AG09319 (cell line): ENCODE data around the gene BATF3.

Experiments
- DNase-seq: peaks from one replicate; pipeline ENCODE4 v3.0.0-alpha.2; 2010; ENCODE audit warnings: low read depth; ENCODE audit errors: extremely low read depth
- CTCF ChIP-seq: IDR thresholded peaks from 2 replicates; pipeline ENCODE4 v1.5.1; 2011; ENCODE audit warnings: low read depth, mild to moderate bottlenecking, inconsistent platforms, low read length, moderate library complexity

Gene BATF3

GRCh38 chr1:212683357-212683722 lies 16.3 kb downstream of the BATF3 start:
- no peak for DNase-seq
- TF ChIP-seq CTCF: no peak

GRCh38 chr1:212680680-212681389 lies 18.8 kb downstream of the BATF3 start:
- DNase-seq: no peak
- no peak for TF ChIP-seq CTCF

- DNase-seq: no peak
- no peak for TF ChIP-seq CTCF
These were observed 20.9 kb downstream of the BATF3 start for GRCh38 chr1:212678456-212679410.

GRCh38 chr1:212677573-212677972 lies 22.1 kb downstream of the BATF3 start:
- no peak for TF ChIP-seq CTCF
- no peak for DNase-seq

GRCh38 chr1:212677136-212677535 lies 22.5 kb downstream of the BATF3 start:
- no peak for DNase-seq
- TF ChIP-seq CTCF: no peak

GRCh38 chr1:212675675-212676074 lies 24.0 kb downstream of the BATF3 start:
- DNase-seq: no peak
- TF ChIP-seq CTCF: no peak

- DNase-seq: no peak
- TF ChIP-seq CTCF: no peak
These were observed 24.8 kb downstream of the BATF3 start for GRCh38 chr1:212674872-212675271.
